Measurements from ENCODE around the gene RNF128.
A peak's percentile ranks its signal among the peaks of the same experiment; 100 is the strongest.

RNF128 gene, protein sequence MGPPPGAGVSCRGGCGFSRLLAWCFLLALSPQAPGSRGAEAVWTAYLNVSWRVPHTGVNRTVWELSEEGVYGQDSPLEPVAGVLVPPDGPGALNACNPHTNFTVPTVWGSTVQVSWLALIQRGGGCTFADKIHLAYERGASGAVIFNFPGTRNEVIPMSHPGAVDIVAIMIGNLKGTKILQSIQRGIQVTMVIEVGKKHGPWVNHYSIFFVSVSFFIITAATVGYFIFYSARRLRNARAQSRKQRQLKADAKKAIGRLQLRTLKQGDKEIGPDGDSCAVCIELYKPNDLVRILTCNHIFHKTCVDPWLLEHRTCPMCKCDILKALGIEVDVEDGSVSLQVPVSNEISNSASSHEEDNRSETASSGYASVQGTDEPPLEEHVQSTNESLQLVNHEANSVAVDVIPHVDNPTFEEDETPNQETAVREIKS

DNA sequence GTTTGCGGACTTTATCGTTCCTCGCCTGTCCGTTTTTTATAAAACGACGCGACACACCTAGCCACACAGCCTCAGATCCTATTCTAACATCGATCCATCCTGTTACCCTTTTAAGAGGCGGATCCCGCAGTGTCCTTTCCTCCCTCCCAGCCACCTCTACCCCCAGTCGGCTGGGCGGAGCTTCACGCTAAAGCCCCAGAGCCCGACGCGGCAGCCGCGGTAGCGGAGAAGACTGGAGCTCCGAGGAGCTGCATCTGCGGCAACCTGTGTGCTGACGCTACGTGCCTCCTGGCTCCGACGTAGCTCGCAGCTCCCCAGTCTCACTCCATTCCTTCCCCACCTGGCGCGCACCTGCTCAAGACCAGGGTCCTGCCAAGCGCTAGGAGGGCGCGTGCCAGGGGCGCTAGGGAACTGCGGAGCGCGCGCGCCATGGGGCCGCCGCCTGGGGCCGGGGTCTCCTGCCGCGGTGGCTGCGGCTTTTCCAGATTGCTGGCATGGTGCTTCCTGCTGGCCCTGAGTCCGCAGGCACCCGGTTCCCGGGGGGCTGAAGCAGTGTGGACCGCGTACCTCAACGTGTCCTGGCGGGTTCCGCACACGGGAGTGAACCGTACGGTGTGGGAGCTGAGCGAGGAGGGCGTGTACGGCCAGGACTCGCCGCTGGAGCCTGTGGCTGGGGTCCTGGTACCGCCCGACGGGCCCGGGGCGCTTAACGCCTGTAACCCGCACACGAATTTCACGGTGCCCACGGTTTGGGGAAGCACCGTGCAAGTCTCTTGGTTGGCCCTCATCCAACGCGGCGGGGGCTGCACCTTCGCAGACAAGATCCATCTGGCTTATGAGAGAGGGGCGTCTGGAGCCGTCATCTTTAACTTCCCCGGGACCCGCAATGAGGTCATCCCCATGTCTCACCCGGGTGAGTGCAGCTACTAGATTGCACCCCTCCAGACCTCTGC lies at the start of gene RNF128:
Gene RNF128, plus strand, starts transcription at position 217 of the 953 bp plus-strand sequence. Its CDS starts 213 bp downstream, at position 430.
- DNase-seq: peak; percentile 81

DNA sequence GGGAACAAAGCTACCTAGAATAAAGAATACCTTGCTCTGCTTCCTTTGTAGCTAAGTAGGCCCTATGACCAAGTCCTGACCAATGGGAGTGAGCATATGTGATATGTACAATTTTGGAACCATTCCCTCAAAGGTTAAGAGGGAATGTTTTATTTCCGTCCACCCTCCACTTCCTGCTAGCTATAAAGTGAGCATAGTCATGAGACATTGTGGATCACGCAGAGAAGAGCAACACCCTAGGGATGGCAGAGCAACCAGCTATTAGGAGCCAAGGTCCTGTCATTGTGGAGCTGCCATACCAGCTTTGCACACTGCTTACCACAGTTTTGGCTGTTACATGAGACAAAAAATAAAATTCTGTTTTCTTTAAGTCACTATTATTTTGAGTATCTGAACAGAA lies 45.8 kb upstream of the RNF128 start:
- DNase-seq: no peak

GRCh38 chrX:106684207-106684606 lies 42.3 kb upstream of the RNF128 start:
- DNase-seq: no peak

DNA sequence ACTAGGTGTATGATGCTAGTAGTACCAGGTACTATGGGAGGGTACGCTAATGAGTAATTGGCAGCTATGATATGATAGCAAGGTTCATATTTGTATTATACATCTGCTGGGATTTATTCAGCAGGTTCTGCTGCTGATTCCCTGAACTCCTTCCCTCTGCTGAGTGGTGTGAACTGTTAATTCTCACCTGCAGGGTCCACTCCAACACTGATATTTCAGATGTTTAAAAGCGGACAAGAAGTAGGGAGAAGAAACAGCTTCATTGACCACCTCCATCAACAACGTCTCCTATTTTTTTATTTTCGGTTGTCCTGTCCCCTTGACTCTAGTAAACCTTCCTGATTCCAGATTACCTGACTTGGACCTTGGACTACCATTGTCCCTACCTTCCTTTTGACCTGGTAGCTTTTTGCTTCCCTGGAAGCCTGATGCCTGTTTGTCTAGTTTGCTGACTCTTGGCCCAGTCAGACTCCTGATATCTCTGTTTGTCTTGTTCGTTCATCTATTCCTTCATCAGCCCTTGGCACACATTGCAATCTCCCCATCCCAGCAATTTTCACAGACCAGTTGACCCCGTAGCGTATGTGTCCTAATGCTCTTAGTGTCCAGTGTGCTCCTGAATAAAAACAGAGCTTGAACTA lies 34.0 kb upstream of the RNF128 start:
- no peak for DNase-seq

- no peak for DNase-seq
Measured at GRCh38 chrX:106696502-106696901, 30.0 kb upstream of the RNF128 start.

DNA sequence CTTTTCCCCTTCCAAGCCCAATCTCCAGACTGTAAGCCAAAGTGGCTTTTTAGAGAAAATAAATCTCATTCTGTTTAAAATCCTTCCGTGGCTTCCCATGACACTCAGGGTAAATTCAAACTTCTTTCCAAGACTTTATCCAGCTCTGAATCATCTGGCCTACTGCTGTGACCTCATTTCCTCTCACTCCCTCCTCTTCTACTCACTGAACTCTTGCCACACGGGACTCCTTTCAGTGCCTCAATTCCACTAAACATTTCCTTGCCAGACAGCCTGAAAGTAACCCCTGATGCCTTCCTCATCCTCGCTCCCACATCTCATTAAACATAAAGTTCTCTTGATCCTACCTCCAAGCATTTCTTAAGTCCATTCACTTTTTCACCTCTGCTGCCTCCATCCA lies 27.8 kb upstream of the RNF128 start:
- no peak for DNase-seq

DNA sequence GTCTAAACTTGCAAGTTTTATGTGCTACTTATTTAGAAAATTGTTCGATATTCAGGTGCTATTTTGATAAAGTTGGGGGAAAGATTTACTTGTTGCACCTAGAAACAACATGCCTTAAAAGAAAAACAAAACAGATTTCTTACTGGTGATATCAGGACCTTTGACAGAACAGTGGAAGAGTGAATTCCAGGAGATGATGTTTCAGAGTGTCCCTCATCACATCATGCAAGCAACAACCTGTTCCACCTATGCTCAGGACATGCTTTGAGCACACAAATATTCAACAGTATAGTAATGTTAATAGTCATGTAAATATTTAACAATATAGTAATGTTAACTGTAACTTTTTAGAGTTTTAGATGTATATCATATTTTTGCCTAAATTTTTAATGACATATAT lies 23.9 kb upstream of the RNF128 start:
- DNase-seq: no peak

GRCh38 chrX:106706466-106706865 lies 20.0 kb upstream of the RNF128 start:
- DNase-seq: no peak

DNA sequence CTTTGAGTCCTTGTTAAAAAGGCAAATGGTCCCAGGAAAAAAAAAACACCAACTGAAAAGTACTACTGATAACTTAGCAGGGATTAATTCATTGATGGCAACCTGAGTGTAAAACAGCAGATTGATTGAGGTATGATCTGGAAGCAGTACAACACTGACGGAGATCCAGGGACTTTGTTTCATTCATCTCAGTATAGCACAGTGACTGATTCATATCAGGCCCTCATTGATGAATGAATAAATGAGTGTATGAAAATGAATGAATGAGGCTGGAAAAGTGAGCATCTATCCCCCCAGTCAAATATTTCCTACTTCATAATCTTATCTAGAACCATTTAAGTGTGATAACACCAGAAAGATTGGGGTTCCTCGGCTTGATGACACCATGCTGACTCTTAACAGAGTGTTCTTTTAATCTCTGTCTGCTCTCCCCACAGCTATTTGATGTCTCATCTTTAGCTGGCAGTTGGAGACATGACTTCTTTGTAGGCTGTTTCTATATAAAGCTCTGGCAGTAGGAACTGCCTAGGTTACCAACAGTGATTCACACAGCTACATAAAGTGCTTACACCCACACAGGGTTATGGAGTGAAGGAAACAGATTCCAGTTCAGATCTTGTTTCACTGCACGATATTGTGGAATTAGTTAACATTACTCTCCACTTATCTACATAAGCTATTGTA lies 18.6 kb upstream of the RNF128 start:
- no peak for DNase-seq

- DNase-seq: no peak
Measured at GRCh38 chrX:106710771-106711170, 15.7 kb upstream of the RNF128 start.

DNA sequence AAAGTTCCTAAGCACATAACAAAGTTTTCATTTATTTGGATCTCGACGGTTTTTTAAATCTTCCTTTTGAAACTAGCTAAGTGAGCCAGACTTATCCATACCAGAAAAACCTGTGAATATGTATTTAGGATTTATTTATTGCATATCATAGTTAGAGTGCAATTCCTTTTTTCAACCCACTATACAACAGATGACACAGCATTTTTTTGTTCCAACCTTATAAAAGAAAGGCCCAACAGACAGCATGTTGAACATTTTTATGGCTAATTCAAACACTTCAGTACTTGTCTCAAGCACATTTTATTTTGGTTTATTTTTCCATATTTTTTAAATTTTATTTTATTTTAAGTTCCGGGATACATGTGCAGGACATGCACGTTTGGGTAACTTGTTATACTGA lies 15.1 kb upstream of the RNF128 start:
- DNase-seq: no peak

DNA sequence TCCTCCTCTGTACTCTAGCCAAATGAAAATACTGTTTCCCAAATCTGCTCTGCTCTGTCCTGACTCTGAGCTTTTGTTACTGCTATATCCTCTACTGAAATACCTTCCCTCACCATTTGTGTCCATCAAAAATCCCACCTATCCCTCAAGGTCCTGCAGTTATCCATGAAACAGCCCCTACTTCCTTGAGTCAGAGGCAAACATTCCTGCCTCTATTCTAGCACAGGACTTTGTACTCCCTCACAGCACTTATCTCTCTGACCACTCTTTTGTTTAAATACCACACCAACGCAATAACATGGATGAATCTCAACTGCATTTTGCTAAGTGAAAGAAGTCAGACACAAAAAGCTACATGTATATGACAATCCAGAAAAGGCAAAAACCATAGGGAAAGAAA lies 10.5 kb upstream of the RNF128 start:
- no peak for DNase-seq

GRCh38 chrX:106716463-106716862 lies 10.0 kb upstream of the RNF128 start:
- DNase-seq: no peak

- no peak for DNase-seq
Measured at GRCh38 chrX:106718709-106719108, 7.8 kb upstream of the RNF128 start.

DNA sequence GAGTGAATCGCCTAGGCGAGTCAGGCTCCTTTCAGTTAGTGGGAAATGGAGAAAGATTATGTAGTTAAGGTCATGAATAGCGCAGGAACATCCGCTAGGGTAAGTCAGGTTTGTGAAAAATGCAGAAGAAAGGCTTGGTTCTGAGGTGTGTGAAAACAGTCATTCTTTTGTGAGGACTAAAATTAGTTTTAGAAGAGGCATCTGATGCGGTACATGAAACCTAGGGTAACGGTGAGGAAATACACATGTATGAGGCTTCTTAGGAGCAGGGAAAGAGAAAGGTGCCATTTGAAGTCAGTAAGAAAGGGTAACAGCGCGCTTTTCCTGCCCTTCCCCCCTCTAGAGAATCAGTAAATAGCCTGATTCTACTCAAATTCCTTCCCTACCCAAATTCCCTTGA lies 570 bp upstream of the RNF128 start:
- no peak for DNase-seq

DNA sequence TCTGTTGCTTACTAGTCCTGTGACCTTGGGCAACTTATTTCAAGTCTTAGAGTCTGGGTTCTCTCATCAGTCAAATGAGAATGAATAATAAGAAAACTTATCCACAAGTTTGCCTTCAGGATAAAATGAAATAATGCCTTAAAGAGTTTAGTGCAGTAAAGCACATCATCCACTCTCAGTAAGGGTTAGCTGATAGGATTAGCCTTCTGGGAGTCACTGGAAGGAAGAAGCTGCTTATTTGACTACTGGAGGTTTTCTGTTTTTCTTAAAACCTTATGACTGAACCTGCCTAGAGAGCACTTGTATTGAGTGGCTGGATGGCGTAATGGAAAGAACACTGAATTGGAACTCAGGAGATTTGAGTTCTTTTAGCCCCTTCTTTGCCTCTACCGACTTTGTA lies 1.8 kb downstream of the RNF128 start:
- DNase-seq: no peak

- no peak for DNase-seq
Measured at GRCh38 chrX:106730401-106730800, 3.9 kb downstream of the RNF128 start.

DNA sequence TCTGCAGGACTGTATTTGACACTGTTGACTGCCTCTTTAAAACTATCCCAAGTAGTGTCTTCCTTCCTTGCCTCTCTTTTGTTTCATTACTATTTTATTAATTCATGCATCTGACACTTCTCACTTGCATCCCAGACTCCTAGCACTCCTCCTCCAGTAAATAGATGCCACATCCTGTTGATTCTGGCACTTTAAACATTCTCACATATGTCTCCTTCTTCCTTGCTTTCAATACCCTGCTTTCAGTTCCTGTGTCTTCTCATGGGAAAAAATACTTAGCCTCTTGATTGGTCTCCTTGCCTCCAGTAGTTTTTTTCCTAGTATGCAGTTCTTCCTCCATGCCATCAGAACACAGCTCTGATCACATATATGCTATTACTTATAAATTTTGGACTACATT lies 5.1 kb downstream of the RNF128 start:
- no peak for DNase-seq

GRCh38 chrX:106734827-106735226 lies 8.3 kb downstream of the RNF128 start:
- no peak for DNase-seq

DNA sequence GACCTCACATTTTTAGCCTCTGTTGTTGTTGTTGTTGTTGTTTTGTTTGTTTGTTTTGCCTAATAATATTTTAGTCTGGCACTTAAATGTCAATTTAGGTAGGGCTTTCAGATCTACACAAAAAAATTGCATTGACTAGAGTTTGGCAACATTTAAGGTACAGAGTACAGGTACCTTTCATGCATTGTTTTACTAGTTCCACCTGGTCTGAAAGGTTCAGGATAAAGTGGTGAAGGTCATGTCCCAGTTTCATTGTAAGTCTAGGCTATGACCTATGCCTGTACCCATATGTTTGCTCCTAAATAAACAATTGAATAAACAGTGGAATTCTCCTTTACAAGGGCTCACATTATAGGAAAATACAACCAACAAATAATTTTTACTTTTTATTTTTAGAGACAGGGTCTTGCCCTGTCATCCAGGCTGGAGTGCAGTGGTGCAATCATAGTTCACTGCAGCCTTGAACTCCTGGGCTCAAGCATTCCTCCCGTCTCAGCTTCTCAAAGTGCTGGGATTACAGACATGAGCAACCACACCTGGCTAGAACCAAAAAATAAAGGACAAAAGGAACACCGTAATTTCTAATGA lies 13.8 kb downstream of the RNF128 start:
- DNase-seq: no peak

DNA sequence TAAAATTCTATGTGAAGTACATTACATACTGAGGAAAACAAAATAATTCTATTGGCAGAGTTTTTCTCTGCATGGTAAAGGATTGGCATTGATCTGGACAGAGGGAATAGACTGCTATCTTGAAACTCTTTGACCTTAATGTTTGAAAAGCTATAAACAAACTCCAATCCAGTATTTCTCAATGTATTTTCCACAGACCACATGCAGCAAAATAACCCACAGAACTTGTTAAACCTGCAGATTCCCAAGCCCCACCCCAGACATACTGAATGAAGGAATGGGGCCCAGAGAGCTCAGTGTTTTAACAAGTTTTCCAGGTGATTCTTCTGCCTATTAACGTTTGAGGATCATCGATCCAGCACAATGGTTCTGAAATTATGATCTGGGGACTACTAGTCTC lies 15.7 kb downstream of the RNF128 start:
- no peak for DNase-seq

GRCh38 chrX:106742805-106743204 lies 16.3 kb downstream of the RNF128 start:
- no peak for DNase-seq

Data from islet precursor cell (in vitro differentiated cells).